Parathyroid adenoma (tissue), 2 donors: ENCODE measurements around the gene CCL14.
"Not testable (repeated sequence)": the region's sequence is repeated elsewhere in the genome, so short reads cannot be mapped to it uniquely, and the experiment has no call there.

Experiments used
- H2AFZ ChIP-seq: fragments of 300-600 bp; sonication (generic); one replicate; pipeline ENCODE4 v1.7.0; 2017; ENCODE audit warnings: antibody characterized with exemption, mild to moderate bottlenecking
- H3K27ac ChIP-seq: fragments of 300-600 bp; sonication (generic); one replicate; pipeline ENCODE4 v1.7.0; 2017
- H3K27me3 ChIP-seq: fragments of 300-600 bp; sonication (generic); one replicate; pipeline ENCODE4 v1.7.0; 2017; ENCODE audit warnings: low read length; ENCODE audit not compliant: control insufficient read depth, insufficient read depth
- H3K36me3 ChIP-seq: fragments of 300-600 bp; sonication (generic); one replicate; pipeline ENCODE4 v1.7.0; 2017; ENCODE audit warnings: low read length; ENCODE audit not compliant: control insufficient read depth, insufficient read depth
- H3K4me1 ChIP-seq: fragments of 300-600 bp; sonication (generic); one replicate; pipeline ENCODE4 v1.7.0; 2017; ENCODE audit warnings: control low read depth
- H3K4me2 ChIP-seq: fragments of 300-600 bp; sonication (generic); one replicate; pipeline ENCODE4 v1.7.0; 2017; ENCODE audit warnings: low read length
- H3K4me3 ChIP-seq: fragments of 300-600 bp; sonication (generic); one replicate; pipeline ENCODE4 v1.7.0; 2017; ENCODE audit warnings: low read depth, low read length
- H3K79me2 ChIP-seq: fragments of 300-600 bp; sonication (generic); one replicate; pipeline ENCODE4 v1.7.0; 2017; ENCODE audit warnings: control low read depth
- H3K9ac ChIP-seq: fragments of 300-600 bp; sonication (generic); one replicate; pipeline ENCODE4 v1.7.0; 2017; ENCODE audit warnings: mild to moderate bottlenecking
- H3K9me3 ChIP-seq: fragments of 300-600 bp; sonication (generic); one replicate; pipeline ENCODE4 v1.7.0; 2017; ENCODE audit warnings: low read length; ENCODE audit not compliant: control insufficient read depth
- CTCF ChIP-seq: fragments of 300-600 bp; sonication (generic); IDR thresholded peaks from one replicate; pipeline ENCODE4 v1.7.0; 2017; ENCODE audit warnings: antibody characterized with exemption, mild to moderate bottlenecking
- donor health status: primary hyperparathyroidism.

Gene CCL14

GRCh38 chr17:36024106-36024869 is 37.8 kb upstream of the CCL14 start:
- Histone ChIP-seq H3K4me2 (no peak overlapping the region), H3K36me3 (no peaks in the 10 kb centered on the region), H3K4me1 (no peaks in the 10 kb centered on the region), H2AFZ (no peak overlapping the region), H3K27me3 (no peaks in the 10 kb centered on the region), H3K4me3 (no peak overlapping the region), H3K9ac (no peak overlapping the region), H3K79me2 (no peaks in the 10 kb centered on the region), H3K9me3 (no peaks in the 10 kb centered on the region), H3K27ac (no peak overlapping the region)
- no peak for TF ChIP-seq CTCF

DNA sequence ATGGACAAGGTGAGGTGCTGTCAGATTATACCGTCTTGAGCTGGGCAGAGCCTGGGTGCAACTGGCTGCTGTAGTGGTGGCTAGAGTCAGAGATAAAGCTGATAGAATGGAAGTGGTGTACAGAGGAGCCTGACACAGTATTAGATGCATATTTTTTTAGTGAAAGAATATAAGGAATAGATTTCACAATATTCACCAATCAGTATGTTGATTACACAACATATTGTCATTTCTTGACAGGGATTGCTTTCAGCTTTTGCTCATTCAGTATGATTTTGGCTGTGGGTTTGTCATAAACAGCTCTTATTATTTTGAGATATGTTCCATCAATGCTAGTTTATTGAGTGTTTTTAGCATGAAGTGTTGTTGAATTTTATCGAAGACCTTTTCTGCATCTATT is 32.9 kb upstream of the CCL14 start:
- Histone ChIP-seq H3K9ac (no peak overlapping the region), H3K27me3 (no peaks in the 10 kb centered on the region)

DNA sequence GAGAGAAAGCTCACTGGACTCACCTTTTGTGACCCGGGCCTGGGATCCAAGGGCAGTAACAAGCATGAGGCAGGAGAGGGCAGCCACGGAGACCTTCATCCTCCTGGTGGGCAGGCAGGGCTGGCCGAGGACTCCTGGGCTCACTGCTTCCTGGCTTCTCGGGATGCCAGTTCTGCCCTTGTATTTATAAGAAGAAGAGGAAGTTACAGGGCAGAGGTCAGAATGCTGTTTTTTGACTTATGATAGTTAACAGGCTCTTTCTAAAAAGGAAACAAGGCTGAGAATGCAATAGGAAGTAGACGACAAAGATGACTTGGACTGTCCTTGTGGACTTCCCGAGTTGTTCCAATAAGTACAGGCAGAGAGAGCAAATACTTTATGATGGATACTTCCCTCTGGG is 31.3 kb upstream of the CCL14 start, which contains the start of gene CCL23:
CCL23 (minus strand) TSS at position 174 of the 400 bp plus-strand sequence; CDS start at position 99, 75 bp downstream.
- Histone ChIP-seq H3K9me3 (no peaks in the 10 kb centered on the region), H3K27ac (no peak within 1 kb of the TSS), H3K36me3 (no peaks in the 10 kb centered on the region), H2AFZ (no peak within 1 kb of the TSS), H3K27me3 (no peaks in the 10 kb centered on the region), H3K4me3 (no peak within 1 kb of the TSS), H3K79me2 (no peaks in the 10 kb centered on the region), H3K4me2 (no peak within 1 kb of the TSS), H3K9ac (no peak within 1 kb of the TSS), H3K4me1 (no peaks in the 10 kb centered on the region)
- no peak for TF ChIP-seq CTCF

More for the DNA sequence above, 32.9 kb upstream of the CCL14 start:
- Histone ChIP-seq H3K9me3 (no peaks in the 10 kb centered on the region), H3K36me3 (no peaks in the 10 kb centered on the region), H2AFZ (no peak overlapping the region), H3K4me3 (no peak overlapping the region), H3K4me2 (no peak overlapping the region), H3K27ac (no peak overlapping the region), H3K4me1 (no peaks in the 10 kb centered on the region), H3K79me2 (no peaks in the 10 kb centered on the region)
- TF ChIP-seq CTCF = no peak

DNA sequence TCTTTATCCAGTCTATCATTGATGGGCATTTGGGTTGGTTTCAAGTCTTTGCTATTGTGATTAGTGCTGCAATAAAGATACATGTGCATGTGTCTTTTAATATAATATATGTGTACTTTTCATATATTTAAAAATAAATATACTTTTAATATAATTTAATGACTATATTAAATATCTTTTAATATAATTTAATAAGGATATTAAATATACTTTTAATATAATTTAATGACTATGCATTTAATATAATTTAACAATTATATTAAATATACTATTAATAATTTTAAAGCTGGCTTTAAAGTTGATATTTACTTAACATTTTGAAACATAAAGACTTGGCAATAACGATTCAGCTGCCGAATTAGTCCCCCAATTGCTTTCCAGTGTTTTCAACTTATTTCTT is 30.0 kb upstream of the CCL14 start:
- Histone ChIP-seq H3K9me3 (no peaks in the 10 kb centered on the region), H3K4me1 (no peaks in the 10 kb centered on the region), H2AFZ (no peak overlapping the region), H3K27me3 (no peaks in the 10 kb centered on the region), H3K79me2 (no peaks in the 10 kb centered on the region), H3K36me3 (no peaks in the 10 kb centered on the region), H3K4me3 (no peak overlapping the region), H3K9ac (no peak overlapping the region), H3K4me2 (no peak overlapping the region), H3K27ac (no peak overlapping the region)
- TF ChIP-seq CTCF = no peak

GRCh38 chr17:36015895-36016294 is 29.4 kb upstream of the CCL14 start:
- not testable (repeated sequence) for H3K9me3 ChIP-seq, H3K4me3 ChIP-seq

More at GRCh38 chr17:36015895-36016294, 29.4 kb upstream of the CCL14 start:
- H3K4me2 ChIP-seq, H3K79me2 ChIP-seq, H3K36me3 ChIP-seq, H3K27me3 ChIP-seq, H3K9ac ChIP-seq, H3K4me1 ChIP-seq, H3K27ac ChIP-seq, H2AFZ ChIP-seq: not testable (repeated sequence)
